SK-N-SH treated with all-trans-retinoic acid at 6 μM for 48 hours (cell line): Measurements from ENCODE around the gene SLC22A23.

Experiments
- ATAC-seq: fragments of 200-7000 bp; cut with Tn5 transposase; 3 replicates; pipeline ENCODE4 v1.9.1; 2020; ENCODE audit warnings: mild to moderate bottlenecking, moderate library complexity
- ARNTL ChIP-seq: fragments of 450-650 bp; formaldehyde crosslinking; IDR thresholded peaks from 2 replicates; pipeline ENCODE4 v1.5.0; 2020; ENCODE audit warnings: low read depth, mild to moderate bottlenecking, moderate library complexity, borderline replicate concordance
- BACH2 ChIP-seq: fragments of 250-450 bp; sonication (Bioruptor Pico); IDR thresholded peaks from 2 replicates; pipeline ENCODE4 v1.9.0; 2021; ENCODE audit warnings: mild to moderate bottlenecking, borderline replicate concordance
- CREB5 ChIP-seq: fragments of 250-450 bp; sonication (Bioruptor Pico); IDR thresholded peaks from 2 replicates; pipeline ENCODE4 v1.5.1; 2020; ENCODE audit warnings: low read depth, mild to moderate bottlenecking, moderate library complexity
- CSDC2 ChIP-seq: fragments of 250-450 bp; sonication (Bioruptor Pico); IDR thresholded peaks from 2 replicates; pipeline ENCODE4 v1.5.0; 2020; ENCODE audit warnings: mild to moderate bottlenecking, moderate library complexity
- ESRRG ChIP-seq: fragments of 250-450 bp; sonication (Bioruptor Pico); IDR thresholded peaks from 2 replicates; pipeline ENCODE4 v1.6.1; 2021; ENCODE audit warnings: mild to moderate bottlenecking
- GLIS3 ChIP-seq: fragments of 250-450 bp; sonication (Bioruptor Pico); IDR thresholded peaks from 2 replicates; pipeline ENCODE4 v1.5.0; 2020; ENCODE audit warnings: mild to moderate bottlenecking, moderate library complexity
- ISL1 ChIP-seq: fragments of 250-450 bp; sonication (Bioruptor Pico); IDR thresholded peaks from 2 replicates; pipeline ENCODE4 v2.1.2; 2022; ENCODE audit warnings: mild to moderate bottlenecking, moderate library complexity
- OSR1 ChIP-seq: fragments of 250-450 bp; sonication (Bioruptor Pico); IDR thresholded peaks from 2 replicates; pipeline ENCODE4 v1.8.0; 2022; ENCODE audit warnings: moderate library complexity, mild to moderate bottlenecking, inconsistent platforms
- PATZ1 ChIP-seq: fragments of 250-450 bp; sonication (Bioruptor Pico); IDR thresholded peaks from 2 replicates; pipeline ENCODE4 v1.8.0; 2020; ENCODE audit warnings: mild to moderate bottlenecking, moderate library complexity, borderline replicate concordance
- POU6F1 ChIP-seq: fragments of 250-450 bp; sonication (Bioruptor Pico); IDR thresholded peaks from 2 replicates; pipeline ENCODE4 v1.8.0; 2021; ENCODE audit warnings: low read depth, mild to moderate bottlenecking, moderate library complexity, borderline replicate concordance
- RARB ChIP-seq: fragments of 250-450 bp; sonication (Bioruptor Pico); IDR thresholded peaks from 2 replicates; pipeline ENCODE4 v1.8.0; 2021; ENCODE audit warnings: mild to moderate bottlenecking, moderate library complexity
- TCF4 ChIP-seq: fragments of 250-450 bp; sonication (Bioruptor Pico); IDR thresholded peaks from 2 replicates; pipeline ENCODE4 v1.8.0; 2021; ENCODE audit warnings: mild to moderate bottlenecking, moderate library complexity, borderline replicate concordance
- TOX ChIP-seq: fragments of 250-450 bp; sonication (Bioruptor Pico); IDR thresholded peaks from 2 replicates; pipeline ENCODE4 v1.8.0; 2021; ENCODE audit warnings: mild to moderate bottlenecking, moderate library complexity, borderline replicate concordance
- ZC3H10 ChIP-seq: fragments of 250-450 bp; sonication (Bioruptor Pico); IDR thresholded peaks from 2 replicates; pipeline ENCODE4 v1.5.1; 2021; ENCODE audit warnings: mild to moderate bottlenecking, moderate library complexity
- ZFP3 ChIP-seq: fragments of 250-450 bp; sonication (Bioruptor Pico); IDR thresholded peaks from 2 replicates; pipeline ENCODE4 v1.5.0; 2020; ENCODE audit warnings: mild to moderate bottlenecking, moderate library complexity
- ZNF565 ChIP-seq: fragments of 450-650 bp; formaldehyde crosslinking; conservative IDR thresholded peaks from 2 replicates; pipeline ENCODE4 v1.5.0; 2020; ENCODE audit warnings: low read depth, mild to moderate bottlenecking, moderate library complexity
- ZNF70 ChIP-seq: fragments of 450-650 bp; formaldehyde crosslinking; IDR thresholded peaks from 2 replicates; pipeline ENCODE4 v1.5.0; 2020; ENCODE audit warnings: mild to moderate bottlenecking, moderate library complexity
- ZNF8 ChIP-seq: fragments of 450-650 bp; formaldehyde crosslinking; IDR thresholded peaks from 2 replicates; pipeline ENCODE4 v1.5.0; 2020; ENCODE audit warnings: mild to moderate bottlenecking, moderate library complexity
- TF ChIP-seq, protein P1 (sequence below): fragments of 250-450 bp; sonication (Bioruptor Pico); IDR thresholded peaks from 2 replicates; pipeline ENCODE4 v1.5.1; 2021; ENCODE audit warnings: mild to moderate bottlenecking, moderate library complexity
- TF ChIP-seq, protein P2 (sequence below): fragments of 250-450 bp; sonication (Bioruptor Pico); IDR thresholded peaks from 2 replicates; pipeline ENCODE4 v1.5.0; 2020; ENCODE audit warnings: mild to moderate bottlenecking, moderate library complexity

SLC22A23 gene

DNA sequence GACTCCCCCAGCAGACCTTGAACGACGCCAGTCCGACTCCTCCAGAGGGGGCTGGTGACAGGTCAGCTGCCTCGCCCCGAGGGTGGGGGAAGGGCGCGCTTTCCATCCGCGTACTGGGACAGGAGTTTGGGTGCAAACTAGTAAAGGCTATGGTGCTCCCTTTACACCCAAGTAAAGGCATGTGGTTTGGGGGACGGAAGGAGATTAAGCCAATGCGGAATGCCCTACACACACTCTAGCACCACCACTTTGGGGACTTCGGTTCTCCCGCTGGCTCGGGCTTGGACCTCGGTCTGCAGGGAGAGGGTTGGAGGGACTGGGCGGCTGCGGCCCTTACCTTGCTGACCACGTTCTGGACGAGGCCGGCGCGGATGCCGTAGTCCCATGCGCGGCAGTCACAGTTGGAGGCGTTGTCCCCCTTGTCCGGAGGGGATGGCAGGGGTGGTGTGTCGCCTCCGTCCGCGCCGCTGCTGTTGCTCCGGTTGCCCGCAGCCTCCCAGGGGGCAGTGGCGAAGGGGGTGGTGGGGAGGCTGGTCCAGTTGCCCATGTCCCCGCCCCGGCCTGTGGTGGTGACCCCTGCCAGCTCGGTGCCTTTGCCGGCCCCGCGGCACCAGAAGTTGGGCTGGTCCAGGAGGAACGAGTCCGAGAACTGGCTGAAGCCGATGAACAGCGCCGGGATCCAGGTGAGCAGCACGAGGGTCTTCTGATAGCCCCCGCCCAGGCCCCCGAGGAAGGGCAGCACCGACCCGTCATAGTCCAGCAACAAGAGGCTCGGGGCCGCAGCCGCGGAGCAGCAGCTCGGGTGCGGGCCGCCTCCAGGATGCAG, 1.1 kb downstream of the SLC22A23 start:
- ATAC-seq, result no peak
- TF ChIP-seq GLIS3 (CRISPR knock-in tag) (no peak), ZNF8 (no peak), ESRRG (no peak), PATZ1 (CRISPR knock-in tag) (no peak), ISL1 (CRISPR knock-in tag) (no peak), CSDC2 (CRISPR knock-in tag) (no peak), BACH2 (CRISPR knock-in tag) (no peak), TOX (CRISPR knock-in tag) (no peak), ARNTL (CRISPR knock-in tag) (no peak), OSR1 (no peak), ZFP3 (CRISPR knock-in tag) (no peak), TCF4 (no peak), ZNF70 (CRISPR knock-in tag) (no peak)
- TF ChIP-seq, protein P1, sequence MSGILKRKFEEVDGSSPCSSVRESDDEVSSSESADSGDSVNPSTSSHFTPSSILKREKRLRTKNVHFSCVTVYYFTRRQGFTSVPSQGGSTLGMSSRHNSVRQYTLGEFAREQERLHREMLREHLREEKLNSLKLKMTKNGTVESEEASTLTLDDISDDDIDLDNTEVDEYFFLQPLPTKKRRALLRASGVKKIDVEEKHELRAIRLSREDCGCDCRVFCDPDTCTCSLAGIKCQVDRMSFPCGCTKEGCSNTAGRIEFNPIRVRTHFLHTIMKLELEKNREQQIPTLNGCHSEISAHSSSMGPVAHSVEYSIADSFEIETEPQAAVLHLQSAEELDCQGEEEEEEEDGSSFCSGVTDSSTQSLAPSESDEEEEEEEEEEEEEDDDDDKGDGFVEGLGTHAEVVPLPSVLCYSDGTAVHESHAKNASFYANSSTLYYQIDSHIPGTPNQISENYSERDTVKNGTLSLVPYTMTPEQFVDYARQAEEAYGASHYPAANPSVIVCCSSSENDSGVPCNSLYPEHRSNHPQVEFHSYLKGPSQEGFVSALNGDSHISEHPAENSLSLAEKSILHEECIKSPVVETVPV (CRISPR knock-in tag), result no peak

DNA sequence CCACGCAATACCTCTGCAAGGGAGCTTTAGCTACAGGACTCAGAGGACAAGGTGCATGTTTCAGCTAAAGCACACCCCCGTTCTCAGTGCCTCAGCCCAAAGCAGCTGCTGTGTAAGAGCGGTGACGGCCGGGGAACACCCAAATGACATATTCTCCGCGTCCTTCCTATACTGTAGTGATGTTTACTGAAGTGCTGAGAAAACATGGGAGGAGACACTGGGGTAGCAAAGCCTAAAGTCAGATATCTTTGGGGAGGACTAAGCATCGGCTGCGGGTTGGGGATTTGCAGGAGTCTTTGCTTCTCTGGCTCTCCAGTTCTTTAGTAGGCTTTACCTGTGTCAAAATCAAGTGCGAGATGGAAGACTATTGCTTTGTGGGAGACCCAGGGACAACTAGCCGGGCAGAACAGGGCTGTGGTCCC, 1.7 kb downstream of the SLC22A23 start:
- ATAC-seq, result no peak
- TF ChIP-seq ARNTL (CRISPR knock-in tag), result no peak
- TF ChIP-seq CREB5 (CRISPR knock-in tag), result no peak
- no peak for TF ChIP-seq ZNF70 (CRISPR knock-in tag)
- TF ChIP-seq, protein P2, sequence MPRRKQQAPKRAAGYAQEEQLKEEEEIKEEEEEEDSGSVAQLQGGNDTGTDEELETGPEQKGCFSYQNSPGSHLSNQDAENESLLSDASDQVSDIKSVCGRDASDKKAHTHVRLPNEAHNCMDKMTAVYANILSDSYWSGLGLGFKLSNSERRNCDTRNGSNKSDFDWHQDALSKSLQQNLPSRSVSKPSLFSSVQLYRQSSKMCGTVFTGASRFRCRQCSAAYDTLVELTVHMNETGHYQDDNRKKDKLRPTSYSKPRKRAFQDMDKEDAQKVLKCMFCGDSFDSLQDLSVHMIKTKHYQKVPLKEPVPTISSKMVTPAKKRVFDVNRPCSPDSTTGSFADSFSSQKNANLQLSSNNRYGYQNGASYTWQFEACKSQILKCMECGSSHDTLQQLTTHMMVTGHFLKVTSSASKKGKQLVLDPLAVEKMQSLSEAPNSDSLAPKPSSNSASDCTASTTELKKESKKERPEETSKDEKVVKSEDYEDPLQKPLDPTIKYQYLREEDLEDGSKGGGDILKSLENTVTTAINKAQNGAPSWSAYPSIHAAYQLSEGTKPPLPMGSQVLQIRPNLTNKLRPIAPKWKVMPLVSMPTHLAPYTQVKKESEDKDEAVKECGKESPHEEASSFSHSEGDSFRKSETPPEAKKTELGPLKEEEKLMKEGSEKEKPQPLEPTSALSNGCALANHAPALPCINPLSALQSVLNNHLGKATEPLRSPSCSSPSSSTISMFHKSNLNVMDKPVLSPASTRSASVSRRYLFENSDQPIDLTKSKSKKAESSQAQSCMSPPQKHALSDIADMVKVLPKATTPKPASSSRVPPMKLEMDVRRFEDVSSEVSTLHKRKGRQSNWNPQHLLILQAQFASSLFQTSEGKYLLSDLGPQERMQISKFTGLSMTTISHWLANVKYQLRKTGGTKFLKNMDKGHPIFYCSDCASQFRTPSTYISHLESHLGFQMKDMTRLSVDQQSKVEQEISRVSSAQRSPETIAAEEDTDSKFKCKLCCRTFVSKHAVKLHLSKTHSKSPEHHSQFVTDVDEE (CRISPR knock-in tag), result no peak
- no peak for TF ChIP-seq BACH2 (CRISPR knock-in tag)
- no peak for TF ChIP-seq ZC3H10 (CRISPR knock-in tag)
- no peak for TF ChIP-seq OSR1
- no peak for TF ChIP-seq POU6F1 (CRISPR knock-in tag)
- no peak for TF ChIP-seq CSDC2 (CRISPR knock-in tag)
- no peak for TF ChIP-seq ISL1 (CRISPR knock-in tag)
- TF ChIP-seq GLIS3 (CRISPR knock-in tag), result no peak
- TF ChIP-seq RARB, result no peak
- no peak for TF ChIP-seq ZNF565
